Medulla oblongata (tissue), 1 donor: ENCODE results near the gene SRRM2.

Experiments used
- DNase-seq: peaks from one replicate; pipeline ENCODE4 v3.0.0-alpha.2; 2015; ENCODE audit errors: extremely low spot score

Gene SRRM2

DNA sequence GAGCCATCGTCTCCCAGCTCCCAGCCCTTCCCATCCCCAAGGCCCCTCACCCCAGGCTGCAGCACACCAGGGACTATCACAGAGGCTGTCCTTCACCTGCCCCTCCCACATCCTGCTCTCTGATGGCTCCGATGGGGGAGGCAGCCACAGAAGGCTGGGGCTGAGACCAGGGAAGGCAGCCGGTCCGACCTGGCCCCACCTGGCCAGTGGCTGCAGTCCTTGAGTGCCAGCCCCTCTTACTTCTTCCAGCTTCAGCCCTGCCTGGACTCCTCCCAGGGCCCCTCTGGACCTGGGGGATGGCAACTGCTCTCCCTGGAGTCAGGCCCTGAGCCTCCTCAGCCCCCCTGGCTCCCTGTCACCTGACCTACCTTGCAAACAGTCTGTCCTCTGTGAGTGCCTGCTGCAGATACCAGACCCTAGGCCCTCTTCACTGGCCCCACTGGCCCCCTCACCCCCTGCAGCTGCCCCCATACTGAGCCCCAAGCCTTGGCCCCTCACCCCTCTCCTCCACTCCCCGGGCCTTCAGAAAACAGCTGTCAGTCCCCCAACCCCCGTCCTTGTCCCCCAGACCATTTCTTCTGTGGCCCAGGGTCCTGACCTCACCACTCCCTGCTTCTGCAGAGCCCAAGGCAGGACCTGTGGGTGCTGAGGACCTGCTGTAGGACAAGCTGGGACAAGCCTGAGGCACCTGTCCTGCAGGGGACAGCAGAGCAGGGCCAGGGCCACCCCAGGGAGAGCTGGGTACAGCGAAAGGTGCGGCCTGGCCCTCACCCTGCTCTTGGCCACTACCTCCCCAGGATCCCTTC lies 12.6 kb upstream of the SRRM2 start:
- DNase-seq, result no peak

DNA sequence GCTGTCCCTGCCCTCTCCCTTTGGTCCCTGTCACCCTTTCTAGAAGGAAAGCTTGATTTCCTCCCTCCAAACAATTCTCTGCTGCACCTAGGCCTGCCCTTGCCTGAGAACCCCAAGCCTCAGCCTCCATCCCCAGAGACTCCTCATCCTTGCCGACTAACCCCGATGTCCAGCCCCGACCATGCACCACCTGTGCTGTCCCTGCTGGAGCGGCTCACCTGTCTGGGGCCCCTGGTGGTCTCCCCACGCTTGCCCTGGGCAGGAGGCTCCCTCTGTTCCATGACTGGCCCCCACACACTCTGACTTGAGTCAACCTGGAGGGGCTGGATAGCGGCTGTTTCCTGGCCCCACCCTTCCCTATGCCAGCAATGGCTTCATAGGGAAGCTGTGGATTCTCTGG lies 12.0 kb upstream of the SRRM2 start:
- no peak for DNase-seq

DNA sequence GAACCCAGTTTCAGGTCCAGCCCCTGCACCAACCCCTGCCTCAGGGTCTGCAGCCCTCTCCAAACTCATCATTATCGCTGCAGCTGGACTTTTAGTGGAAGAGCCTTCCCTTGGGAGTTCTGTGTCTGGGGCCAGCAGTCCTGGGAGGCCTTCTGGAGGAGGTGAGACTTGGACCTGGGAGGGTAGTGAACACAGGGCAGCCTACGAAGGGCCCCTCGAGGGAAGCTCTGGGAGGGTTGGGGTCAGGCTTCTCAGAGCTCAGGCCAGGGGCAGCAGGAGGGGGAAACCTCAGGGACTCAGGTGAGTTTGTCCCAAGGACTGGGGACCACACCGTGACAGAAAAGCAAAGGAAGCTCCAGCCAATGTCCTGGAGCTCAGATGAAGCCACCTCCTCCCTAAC lies 11.3 kb upstream of the SRRM2 start:
- DNase-seq, result no peak

GRCh38 chr16:2742323-2743006 lies 10.0 kb upstream of the SRRM2 start:
- no peak for DNase-seq

DNA sequence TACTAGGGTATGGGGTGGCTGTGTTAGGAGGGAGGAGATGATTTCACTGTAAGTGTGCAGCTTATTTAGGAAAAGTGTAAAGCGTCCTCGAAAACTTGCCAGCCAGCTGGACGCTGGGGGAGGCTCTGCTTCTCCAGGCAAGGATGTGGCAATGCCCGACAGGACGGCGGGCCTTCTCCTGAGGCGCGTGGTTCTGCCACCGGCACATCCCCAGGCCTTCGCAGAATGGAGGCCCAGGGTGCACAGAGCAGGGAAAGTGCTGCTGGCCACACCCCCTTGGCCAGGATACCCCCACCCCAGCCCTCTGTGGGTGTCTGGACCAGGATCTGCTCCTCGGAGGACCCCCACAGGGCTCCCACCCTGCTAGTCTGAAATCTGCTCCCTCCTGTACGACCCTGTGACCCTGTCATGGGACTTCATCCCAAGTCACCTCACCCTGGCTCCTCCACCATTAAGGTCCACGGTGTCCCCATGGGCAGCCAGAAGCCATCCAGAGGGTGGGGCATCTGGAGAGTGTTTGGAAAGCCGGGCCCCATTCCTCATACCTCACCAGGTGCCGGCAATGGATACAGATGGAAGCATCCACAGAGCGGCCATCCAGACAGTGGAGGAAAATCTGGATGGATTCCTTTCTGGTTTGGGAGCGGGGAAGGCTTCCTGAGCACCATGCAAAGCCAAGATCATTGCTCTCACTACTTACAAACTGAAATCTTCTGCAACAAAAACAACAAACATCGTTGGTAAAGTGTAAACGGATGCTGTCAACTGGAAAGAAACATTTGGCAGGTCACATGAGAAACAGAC lies 9.2 kb upstream of the SRRM2 start:
- no peak for DNase-seq

- DNase-seq, result no peak
Observed at GRCh38 chr16:2744711-2745110, 7.7 kb upstream of the SRRM2 start.

GRCh38 chr16:2745116-2745890 lies 7.1 kb upstream of the SRRM2 start:
- no peak for DNase-seq

- no peak for DNase-seq
Observed at GRCh38 chr16:2745961-2746360, 6.5 kb upstream of the SRRM2 start.

- no peak for DNase-seq
Observed at GRCh38 chr16:2748757-2749455, 3.5 kb upstream of the SRRM2 start.

DNA sequence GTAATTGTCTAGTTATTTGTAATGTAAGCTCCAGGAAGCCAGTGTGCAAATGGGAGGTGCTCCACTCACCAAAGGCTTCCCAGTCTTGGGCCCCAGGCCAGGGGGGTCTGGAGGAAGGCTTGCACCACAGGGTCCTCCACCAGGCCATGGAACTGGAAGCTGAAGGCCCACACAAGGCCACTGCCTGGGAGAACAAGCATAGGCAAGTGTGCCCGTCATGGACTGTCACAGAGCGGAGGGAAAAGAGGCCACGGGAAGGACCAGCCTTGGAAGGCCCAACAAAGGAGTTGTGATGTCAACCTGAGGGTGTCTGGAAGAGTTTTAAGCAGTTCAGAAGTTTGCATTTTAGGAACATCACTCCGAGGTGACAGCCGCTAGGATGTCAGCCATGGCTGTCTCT lies 3.0 kb upstream of the SRRM2 start:
- DNase-seq, result no peak

DNA sequence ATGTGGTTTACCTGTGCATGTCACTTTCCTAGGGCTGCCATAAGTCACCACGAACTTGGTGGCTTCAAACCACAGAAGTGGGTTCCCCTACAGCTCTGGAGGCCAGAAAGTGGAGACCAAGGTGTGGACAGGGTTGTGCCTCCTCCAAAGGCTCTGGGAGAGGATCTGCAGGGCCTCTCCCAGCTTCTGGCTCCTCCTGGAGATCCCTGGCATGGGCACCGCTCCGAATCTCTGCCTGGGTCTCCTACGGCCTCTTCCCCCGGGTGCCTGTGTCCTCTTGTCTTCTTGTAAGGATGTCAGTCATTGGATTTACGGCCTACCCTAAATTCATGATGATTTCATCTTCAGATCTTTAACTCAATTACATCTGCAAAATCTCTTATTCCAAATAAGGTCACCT lies 2.5 kb upstream of the SRRM2 start:
- no peak for DNase-seq

- no peak for DNase-seq
Observed at GRCh38 chr16:2751577-2752034, 832 bp upstream of the SRRM2 start.

- peak; percentile 85 for DNase-seq
Observed at GRCh38 chr16:2752850-2753732, 653 bp downstream of the SRRM2 start.

- no peak for DNase-seq
Observed at GRCh38 chr16:2753733-2754020, 1.2 kb downstream of the SRRM2 start.

DNA sequence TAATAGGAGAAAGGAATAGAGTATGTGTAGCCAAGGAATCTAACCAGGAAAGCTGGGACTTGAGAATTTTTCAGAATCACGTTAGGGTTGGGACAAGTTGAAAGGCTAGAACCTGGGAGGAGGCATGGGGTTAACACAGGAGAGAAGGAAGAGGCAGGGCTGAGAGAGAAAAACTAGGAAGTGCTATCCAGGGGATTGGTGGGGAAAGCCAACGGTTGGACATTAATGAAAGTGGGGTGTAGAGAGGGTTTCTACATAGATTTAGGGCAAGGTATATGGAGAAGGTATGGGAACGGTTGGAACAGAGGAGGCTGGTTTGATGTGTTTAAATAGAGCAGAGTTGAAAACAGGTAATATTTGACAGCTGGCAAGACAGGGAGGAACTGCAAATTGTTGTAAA lies 2.7 kb downstream of the SRRM2 start:
- no peak for DNase-seq

- DNase-seq, result no peak
Observed at GRCh38 chr16:2756288-2757015, 4.0 kb downstream of the SRRM2 start.

GRCh38 chr16:2757344-2757743 lies 4.9 kb downstream of the SRRM2 start:
- no peak for DNase-seq

GRCh38 chr16:2761472-2761871 lies 9.0 kb downstream of the SRRM2 start:
- DNase-seq, result no peak

DNA sequence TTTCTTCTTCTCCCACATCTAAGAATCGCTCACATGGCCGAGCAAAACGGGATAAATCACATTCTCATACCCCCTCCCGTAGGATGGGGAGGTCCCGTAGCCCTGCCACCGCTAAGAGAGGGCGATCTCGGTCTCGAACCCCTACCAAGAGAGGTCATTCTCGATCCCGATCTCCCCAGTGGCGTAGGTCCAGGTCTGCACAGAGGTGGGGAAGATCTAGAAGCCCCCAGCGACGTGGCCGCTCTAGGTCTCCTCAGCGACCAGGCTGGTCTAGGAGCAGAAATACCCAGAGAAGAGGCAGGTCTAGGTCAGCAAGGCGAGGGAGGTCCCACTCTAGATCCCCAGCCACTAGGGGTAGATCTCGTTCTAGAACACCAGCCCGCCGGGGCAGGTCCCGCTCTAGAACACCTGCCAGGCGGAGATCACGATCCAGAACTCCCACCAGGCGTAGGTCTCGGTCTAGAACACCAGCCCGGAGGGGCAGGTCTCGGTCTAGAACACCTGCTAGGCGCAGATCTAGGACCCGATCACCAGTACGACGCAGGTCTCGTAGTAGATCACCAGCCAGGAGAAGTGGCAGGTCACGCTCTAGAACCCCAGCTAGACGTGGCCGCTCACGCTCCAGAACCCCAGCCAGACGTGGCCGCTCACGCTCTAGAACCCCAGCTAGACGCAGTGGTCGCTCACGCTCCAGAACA lies 9.6 kb downstream of the SRRM2 start:
- no peak for DNase-seq
